ENCODE results near the gene TRIM56.
"Not testable (repeated sequence)": the region's sequence is repeated elsewhere in the genome, so short reads cannot be mapped to it uniquely, and the experiment has no call there.

TRIM56 gene

DNA sequence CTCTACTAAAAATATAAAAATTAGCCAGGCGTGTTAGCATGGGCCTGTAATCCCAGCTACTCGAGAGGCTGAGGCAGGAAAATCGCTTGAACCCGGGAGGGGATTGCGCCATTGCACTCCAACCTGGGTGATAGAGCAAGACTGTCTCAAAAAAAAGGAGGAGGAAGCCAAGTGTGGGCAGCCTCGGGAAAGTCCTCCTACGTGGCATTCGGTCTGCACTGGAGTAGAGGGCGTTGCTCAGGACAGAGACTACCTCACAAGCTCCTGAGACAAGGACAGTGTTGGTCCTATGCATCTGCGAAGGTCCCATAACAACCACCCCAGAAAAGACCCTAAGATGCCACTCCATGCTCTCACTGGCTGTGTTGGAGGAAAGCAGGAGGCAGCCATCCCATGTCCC, 31.6 kb downstream of the TRIM56 start:
- DNase-seq (ENCODE audit: extremely low read depth, low read depth): no peak
- TF ChIP-seq, protein P1, sequence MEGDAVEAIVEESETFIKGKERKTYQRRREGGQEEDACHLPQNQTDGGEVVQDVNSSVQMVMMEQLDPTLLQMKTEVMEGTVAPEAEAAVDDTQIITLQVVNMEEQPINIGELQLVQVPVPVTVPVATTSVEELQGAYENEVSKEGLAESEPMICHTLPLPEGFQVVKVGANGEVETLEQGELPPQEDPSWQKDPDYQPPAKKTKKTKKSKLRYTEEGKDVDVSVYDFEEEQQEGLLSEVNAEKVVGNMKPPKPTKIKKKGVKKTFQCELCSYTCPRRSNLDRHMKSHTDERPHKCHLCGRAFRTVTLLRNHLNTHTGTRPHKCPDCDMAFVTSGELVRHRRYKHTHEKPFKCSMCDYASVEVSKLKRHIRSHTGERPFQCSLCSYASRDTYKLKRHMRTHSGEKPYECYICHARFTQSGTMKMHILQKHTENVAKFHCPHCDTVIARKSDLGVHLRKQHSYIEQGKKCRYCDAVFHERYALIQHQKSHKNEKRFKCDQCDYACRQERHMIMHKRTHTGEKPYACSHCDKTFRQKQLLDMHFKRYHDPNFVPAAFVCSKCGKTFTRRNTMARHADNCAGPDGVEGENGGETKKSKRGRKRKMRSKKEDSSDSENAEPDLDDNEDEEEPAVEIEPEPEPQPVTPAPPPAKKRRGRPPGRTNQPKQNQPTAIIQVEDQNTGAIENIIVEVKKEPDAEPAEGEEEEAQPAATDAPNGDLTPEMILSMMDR (IDR thresholded peaks at IDR 0.05; ENCODE audit: low read depth, low read length): no peak

DNA sequence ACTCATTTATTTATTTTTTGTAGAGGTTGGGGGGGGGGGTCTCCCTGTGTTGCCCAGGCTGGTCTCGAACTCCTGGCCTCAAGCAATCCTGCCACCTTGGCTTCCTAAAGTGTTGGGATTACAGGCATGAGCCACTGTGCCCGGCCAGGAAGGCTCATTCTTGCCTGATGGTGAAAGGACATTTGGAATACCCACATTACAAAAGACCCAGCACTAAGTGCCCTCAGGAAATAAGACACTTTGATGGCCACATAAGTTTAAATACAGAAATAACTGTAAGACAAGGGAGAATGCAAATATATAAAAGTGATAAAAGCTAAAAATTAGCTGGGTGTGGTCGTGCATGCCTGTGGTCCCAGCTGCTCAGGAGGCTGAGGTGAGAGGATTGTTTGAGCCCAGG, 33.6 kb downstream of the TRIM56 start:
- DNase-seq (ENCODE audit: extremely low read depth, low read depth): no peak
- TF ChIP-seq, protein P1 (IDR thresholded peaks at IDR 0.05; ENCODE audit: low read depth, low read length): no peak

DNA sequence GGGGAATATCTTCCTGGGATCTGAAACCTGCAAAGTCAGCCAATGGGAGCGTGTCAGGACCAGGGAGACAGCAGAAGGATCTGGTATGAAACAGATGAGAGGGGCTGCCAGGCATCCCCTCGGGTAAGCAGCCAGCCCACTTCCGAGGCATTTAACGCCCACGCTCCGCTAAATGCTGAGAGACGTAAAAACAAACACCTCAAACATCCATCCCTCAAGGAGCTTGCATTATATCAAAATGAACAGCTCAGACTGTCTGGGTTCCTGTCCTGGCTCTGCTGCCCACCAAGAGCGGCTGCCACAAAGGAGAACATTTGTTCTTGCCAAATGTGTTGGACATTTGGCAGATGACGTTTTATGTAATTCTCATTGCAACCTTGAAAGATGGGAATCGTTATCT, 34.6 kb downstream of the TRIM56 start:
- no peak for DNase-seq (ENCODE audit: extremely low read depth, low read depth)
- TF ChIP-seq, protein P1 (IDR thresholded peaks at IDR 0.05; ENCODE audit: low read depth, low read length): no peak

DNA sequence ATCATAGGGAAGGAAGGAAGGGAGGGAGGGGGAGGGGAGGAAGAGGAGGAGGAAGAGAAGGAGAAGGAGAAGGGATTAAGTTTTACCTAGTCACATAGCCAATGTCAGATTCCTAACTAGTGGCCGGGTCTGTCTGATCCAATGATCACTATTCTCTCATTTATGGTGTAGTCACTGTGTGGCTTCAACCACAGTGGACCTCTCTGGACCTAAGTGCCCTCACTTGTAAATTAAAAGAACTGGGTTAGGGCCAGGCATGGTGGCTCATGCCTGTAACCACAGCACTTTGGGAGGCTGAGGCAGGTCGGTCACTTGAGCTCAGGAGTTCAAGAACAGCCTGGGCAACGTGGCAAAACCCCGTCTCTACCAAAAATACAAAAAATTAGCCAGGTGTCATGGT, 35.0 kb downstream of the TRIM56 start:
- DNase-seq (ENCODE audit: extremely low read depth, low read depth): no peak
- TF ChIP-seq, protein P1 (IDR thresholded peaks at IDR 0.05; ENCODE audit: low read depth, low read length): no peak

DNA sequence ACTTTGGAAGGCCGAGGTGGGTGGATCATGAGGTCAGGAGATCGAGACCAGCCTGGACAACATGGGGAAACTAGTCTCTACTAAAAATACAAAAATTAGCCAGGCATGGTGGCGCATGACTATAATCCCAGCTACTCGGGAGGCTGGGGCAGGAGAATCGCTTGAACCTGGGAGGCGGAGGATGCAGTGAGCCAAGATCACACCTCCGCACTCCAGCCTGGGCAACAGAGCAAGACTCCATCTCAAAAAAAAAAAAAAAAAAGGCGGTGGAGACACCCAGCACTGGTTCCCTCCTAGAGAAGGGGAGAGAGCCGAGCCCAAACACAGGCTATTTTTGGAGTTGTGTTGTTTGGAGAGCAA, 36.3 kb downstream of the TRIM56 start:
- DNase-seq (ENCODE audit: extremely low read depth, low read depth): not testable (repeated sequence)

DNA sequence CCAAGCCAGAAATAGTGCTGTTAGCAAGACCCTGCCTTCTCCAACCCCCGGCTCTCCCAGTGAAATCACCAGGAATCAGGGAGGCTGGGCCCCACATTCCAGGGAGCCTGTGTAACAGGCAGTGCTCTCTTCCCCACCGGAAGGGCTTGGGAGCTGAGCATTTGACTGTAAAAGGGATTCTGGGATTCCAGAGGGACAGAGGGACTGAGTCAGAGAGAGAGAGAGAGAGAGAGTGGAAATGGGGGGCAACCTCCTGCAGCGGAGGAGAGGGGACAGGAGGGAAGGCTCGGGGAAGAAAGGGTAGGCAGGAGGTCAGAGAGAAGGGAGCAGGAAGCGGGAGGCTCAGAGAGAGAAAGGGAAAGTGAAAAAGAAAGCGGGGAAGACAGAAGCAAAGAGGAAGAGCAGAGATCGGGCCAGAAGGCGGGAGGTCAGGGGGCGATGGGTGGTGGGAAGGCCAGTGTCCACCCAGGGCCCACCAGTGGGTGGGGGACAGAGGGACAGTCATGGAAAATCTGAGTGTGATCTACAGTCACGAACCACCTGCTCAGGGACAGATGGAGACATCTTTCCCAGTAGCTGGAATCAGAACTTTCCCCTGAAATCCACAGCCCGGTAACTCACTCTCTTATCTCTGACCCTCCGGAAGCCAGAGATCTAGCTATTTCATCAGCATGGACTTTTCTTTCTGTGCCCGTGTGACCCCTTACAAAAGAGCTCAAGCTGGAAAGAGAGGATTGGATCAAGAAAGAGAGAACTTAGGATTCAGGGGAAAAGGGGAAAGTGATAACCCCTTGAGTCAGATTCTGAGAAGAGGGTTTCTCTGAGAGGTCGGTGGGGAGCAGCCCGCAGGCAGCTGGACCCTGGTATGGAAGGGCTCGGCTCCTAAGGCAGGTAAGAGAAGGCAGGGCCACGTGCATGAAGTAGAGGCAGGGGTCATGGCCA, 37.0 kb downstream of the TRIM56 start:
- DNase-seq (ENCODE audit: extremely low read depth, low read depth): peak; percentile 93
- TF ChIP-seq, protein P1 (IDR thresholded peaks at IDR 0.05; ENCODE audit: low read depth, low read length): no peak

DNA sequence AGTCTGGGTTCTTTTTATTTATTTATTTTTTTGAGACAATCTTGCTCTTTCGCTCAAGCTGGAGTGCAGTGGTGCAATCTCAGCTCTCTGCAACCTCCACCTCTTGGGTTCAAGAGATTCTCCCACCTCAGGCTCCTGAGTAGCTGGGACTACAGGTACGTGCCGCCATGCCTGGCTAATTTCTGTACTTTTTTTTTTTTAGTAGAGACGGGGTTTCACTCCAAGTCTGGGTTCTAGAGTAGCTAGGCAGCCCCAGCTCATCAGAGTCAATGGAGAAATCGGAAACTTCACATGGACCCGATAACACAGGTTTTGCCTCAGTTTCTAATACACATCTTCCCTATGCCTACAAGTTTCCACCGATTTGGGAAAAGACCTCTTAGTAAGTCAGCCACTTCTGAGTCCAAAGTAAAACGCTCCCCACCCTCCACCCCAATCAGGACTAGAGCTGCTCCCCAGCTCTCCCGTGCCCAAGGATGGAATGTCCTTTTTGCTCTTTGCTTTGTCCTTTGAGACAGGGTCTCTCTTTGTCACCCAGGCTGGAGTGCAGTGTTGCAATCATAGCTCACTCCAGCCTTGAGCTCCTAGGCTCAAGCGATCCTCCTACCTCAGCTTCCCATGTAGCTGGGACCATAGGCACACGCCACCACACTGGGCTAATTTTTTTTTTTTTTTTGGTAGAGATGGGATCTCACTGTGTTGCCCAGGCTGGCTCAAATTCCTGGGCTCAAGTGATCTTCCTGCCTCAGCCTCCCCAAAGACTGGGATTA, 37.8 kb downstream of the TRIM56 start:
- TF ChIP-seq, protein P1 (IDR thresholded peaks at IDR 0.05; ENCODE audit: low read depth, low read length): no peak
- no peak for DNase-seq (ENCODE audit: extremely low read depth, low read depth)

All from AG09319 (cell line).